ENCODE results near the gene TNNI3K.

The TNNI3K gene

DNA sequence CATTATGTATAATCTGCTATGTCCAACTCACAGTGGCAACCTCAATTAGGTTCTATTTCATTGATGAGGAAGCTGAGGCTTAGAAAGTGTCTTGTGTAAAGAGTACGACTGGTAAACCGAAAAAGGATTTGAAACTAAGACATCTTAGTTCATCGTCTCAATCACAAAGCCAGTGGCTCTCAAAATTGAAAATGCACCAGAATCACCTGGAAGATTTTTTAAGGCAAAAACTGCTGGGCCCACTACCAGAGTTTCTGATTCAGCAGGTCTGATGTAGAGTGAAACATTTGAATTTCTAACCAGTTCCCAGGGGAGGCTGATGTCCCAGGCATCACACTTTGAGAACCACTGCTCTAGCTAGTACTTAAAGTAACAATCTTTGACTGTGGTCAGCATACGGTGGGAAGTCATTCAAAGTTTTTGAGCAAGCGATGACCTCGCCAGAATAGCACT lies 282.4 kb downstream of the TNNI3K start:
- no peak for DNase-seq (ENCODE audit: low read depth)
- TF ChIP-seq, protein P1, sequence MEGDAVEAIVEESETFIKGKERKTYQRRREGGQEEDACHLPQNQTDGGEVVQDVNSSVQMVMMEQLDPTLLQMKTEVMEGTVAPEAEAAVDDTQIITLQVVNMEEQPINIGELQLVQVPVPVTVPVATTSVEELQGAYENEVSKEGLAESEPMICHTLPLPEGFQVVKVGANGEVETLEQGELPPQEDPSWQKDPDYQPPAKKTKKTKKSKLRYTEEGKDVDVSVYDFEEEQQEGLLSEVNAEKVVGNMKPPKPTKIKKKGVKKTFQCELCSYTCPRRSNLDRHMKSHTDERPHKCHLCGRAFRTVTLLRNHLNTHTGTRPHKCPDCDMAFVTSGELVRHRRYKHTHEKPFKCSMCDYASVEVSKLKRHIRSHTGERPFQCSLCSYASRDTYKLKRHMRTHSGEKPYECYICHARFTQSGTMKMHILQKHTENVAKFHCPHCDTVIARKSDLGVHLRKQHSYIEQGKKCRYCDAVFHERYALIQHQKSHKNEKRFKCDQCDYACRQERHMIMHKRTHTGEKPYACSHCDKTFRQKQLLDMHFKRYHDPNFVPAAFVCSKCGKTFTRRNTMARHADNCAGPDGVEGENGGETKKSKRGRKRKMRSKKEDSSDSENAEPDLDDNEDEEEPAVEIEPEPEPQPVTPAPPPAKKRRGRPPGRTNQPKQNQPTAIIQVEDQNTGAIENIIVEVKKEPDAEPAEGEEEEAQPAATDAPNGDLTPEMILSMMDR (conservative IDR thresholded peaks at IDR 0.05; ENCODE audit: low read length) = no peak
- no peak overlapping the region for H3K4me3 ChIP-seq (ENCODE audit: low read length)

DNA sequence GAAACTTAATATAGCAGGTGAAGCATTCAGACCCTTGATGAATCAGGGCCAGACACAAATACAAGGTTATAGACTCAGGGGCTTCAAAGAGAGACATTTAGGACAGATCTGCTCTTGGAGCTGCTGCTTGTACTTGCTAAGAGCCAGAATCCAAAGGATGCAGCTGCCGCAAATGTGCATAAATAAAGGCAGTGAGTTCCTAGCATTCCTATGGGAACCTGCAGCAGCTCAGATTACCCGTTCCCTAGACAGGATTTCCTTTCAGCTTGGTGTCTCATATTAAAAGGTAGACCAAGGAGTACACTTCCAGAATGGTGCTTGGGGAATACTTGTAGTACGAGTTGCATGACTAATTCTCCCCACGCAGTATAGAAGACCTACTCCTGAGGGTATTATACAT lies 287.0 kb downstream of the TNNI3K start:
- DNase-seq (ENCODE audit: low read depth) = no peak
- TF ChIP-seq, protein P1 (conservative IDR thresholded peaks at IDR 0.05; ENCODE audit: low read length) = no peak
- H3K4me3 ChIP-seq (ENCODE audit: low read length) = no peak overlapping the region

DNA sequence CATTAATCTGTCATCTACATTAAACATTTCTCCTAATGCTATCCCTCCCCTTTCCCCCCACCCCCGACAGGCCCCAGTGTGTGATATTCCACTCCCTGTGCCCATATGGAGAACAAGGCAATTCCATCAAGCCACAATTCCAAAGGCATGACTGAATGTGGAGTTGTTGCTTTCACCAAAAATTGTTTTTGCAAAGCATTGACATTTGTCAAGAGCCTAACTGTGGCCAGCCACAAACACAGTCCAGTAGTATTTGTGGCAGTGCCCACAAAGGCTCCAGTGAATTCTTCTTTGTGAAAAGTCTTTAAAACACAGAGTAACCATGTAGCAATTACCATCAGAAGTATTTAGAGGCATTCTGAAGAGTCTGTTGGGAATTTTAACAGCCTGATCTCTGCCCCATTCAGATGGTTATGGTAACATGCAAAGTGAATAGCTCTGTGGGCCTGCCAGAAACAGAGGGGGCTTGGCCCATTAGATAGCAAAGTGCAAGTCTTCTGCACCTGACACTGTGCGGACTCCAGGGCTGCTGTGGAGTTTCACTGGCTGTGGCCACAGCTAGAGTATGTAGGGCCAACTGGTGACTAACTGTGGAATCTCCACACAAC lies 288.8 kb downstream of the TNNI3K start:
- TF ChIP-seq, protein P1 (conservative IDR thresholded peaks at IDR 0.05; ENCODE audit: low read length) = no peak
- H3K4me3 ChIP-seq (ENCODE audit: low read length) = no peak overlapping the region
- DNase-seq (ENCODE audit: low read depth) = peak; percentile 69

DNA sequence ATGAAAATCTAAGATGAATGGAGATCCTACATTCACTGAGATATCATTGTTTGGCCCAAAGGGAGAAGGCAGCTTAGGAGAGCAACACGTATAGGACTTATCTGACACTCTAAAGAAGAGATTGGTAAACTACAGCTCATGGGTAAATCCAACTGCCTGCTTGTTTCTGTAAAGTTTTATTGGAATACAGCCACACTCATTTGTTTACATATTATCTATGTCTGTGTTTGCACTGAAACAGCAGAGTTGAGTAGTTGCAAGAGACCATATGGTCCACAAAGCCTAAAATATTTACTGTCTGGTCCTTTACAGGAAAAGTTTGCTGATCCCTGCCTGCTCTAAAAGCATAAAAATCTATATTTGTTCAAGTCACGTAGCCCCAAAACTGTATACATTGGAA lies 291.5 kb downstream of the TNNI3K start:
- TF ChIP-seq, protein P1 (conservative IDR thresholded peaks at IDR 0.05; ENCODE audit: low read length) = no peak
- no peak for DNase-seq (ENCODE audit: low read depth)
- no peak overlapping the region for H3K4me3 ChIP-seq (ENCODE audit: low read length)

DNA sequence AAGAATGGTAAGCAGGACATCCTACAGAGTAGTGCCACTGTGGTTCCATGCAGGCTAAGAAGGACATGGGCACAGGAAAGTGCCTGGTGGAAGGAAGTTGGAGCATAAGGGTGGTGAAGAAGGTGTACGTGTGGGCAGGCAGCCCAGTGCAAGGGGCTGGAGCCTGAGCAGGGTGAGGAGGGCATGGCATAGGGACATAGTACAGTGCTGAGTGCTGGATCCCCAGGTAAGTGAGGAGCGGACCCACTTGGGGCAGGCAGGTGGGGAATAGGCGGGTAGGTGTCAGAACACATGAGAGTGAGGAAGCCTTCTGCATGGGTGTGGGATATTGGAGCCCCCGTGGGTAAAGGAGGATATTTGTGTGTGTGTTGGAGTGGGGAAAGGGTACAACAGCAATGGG lies 292.9 kb downstream of the TNNI3K start:
- TF ChIP-seq, protein P1 (conservative IDR thresholded peaks at IDR 0.05; ENCODE audit: low read length) = no peak
- no peak overlapping the region for H3K4me3 ChIP-seq (ENCODE audit: low read length)

DNA sequence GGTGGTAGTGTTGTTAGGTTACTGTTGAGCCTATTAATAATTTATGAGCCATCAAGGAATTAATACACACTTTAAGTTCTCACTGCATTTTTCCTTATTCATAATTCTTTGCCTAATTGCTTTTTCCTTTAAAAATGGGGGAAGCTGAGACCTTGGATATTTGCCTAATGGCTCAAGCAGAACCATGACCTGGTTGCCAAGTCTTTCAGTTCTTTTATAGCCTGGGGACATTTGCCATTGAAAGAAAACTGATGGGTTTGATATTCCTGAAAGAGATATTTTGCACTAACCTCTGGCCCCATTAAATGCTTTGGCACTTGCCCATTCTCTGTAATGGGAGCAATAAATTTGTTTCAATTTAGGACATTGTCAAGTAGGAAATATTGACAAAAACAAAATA lies 295.7 kb downstream of the TNNI3K start:
- no peak overlapping the region for H3K4me3 ChIP-seq (ENCODE audit: low read length)
- no peak for DNase-seq (ENCODE audit: low read depth)

More for the DNA sequence above, 292.9 kb downstream of the TNNI3K start:
- DNase-seq (ENCODE audit: low read depth) = no peak

DNA sequence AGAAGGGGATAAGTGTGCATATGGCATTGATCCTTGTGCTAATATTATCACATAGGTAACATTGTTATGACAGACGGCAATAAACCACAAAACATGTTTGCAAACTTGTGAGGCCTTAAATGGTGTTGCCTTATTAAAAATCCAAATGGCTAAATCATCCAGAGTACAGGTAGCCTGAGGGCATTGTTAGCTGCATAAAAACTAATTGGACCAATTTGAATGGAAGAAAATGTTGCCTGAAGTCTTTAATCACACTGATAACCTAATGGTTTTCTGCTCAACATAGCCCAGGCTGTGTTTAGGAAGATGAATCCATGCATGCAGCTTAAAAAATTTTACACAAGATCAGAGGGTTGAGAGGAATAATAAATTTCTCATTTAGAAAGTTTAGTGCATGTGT lies 296.6 kb downstream of the TNNI3K start:
- H3K4me3 ChIP-seq (ENCODE audit: low read length) = no peak overlapping the region
- TF ChIP-seq, protein P1 (conservative IDR thresholded peaks at IDR 0.05; ENCODE audit: low read length) = no peak
- no peak for DNase-seq (ENCODE audit: low read depth)

More for the DNA sequence above, 295.7 kb downstream of the TNNI3K start:
- TF ChIP-seq, protein P1 (conservative IDR thresholded peaks at IDR 0.05; ENCODE audit: low read length) = no peak

Data from AG10803 (cell line).